ENCODE results near the gene HMMR.

Gene HMMR

GRCh38 chr5:163437011-163437308 is 23.5 kb upstream of the HMMR start:
- in situ Hi-C loops (cut with HindIII; ENCODE audit: low sequenced_read_pairs) = no loop called here
- no peak for DNase-seq (ENCODE audit: low read depth, low spot score)
- peak overlapping the region; percentile 95 for H3K4me3 ChIP-seq (ENCODE audit: low read depth, low read length)
- TF ChIP-seq CTCF (IDR thresholded peaks at IDR 0.05; ENCODE audit: low read depth, low read length) = no peak

- in situ Hi-C loops (cut with HindIII; ENCODE audit: low sequenced_read_pairs) = no loop called here
- DNase-seq (ENCODE audit: low read depth, low spot score) = peak; percentile 97
- no peak for TF ChIP-seq CTCF (IDR thresholded peaks at IDR 0.05; ENCODE audit: low read depth, low read length)
- H3K4me3 ChIP-seq (ENCODE audit: low read depth, low read length) = peak within 1 kb of the TSS; percentile 95
Observed at GRCh38 chr5:163437309-163438182, 22.9 kb upstream of the HMMR start, which contains the start of gene CCNG1. Gene CCNG1, plus strand, starts transcription at chr5:163437595. Its CDS starts 1,662 bp downstream, at chr5:163439257.

- peak; percentile 54 for DNase-seq (ENCODE audit: low read depth, low spot score)
- in situ Hi-C loops (cut with HindIII; ENCODE audit: low sequenced_read_pairs) = no loop called here
- TF ChIP-seq CTCF (IDR thresholded peaks at IDR 0.05; ENCODE audit: low read depth, low read length) = no peak
- H3K4me3 ChIP-seq (ENCODE audit: low read depth, low read length) = peak overlapping the region; percentile 95
Observed at GRCh38 chr5:163439092-163439425, 21.4 kb upstream of the HMMR start.

GRCh38 chr5:163440954-163441353 is 19.5 kb upstream of the HMMR start:
- in situ Hi-C loops (cut with HindIII; ENCODE audit: low sequenced_read_pairs) = no loop called here
- no peak for DNase-seq (ENCODE audit: low read depth, low spot score)
- TF ChIP-seq CTCF (IDR thresholded peaks at IDR 0.05; ENCODE audit: low read depth, low read length) = no peak
- no peak overlapping the region for H3K4me3 ChIP-seq (ENCODE audit: low read depth, low read length)

- in situ Hi-C loops (cut with HindIII; ENCODE audit: low sequenced_read_pairs) = no loop called here
Observed at GRCh38 chr5:163444526-163444925, 15.9 kb upstream of the HMMR start.

GRCh38 chr5:163445345-163445744 is 15.1 kb upstream of the HMMR start:
- TF ChIP-seq CTCF (IDR thresholded peaks at IDR 0.05; ENCODE audit: low read depth, low read length) = no peak
- H3K4me3 ChIP-seq (ENCODE audit: low read depth, low read length) = no peak overlapping the region
- DNase-seq (ENCODE audit: low read depth, low spot score) = no peak
- in situ Hi-C loops (cut with HindIII; ENCODE audit: low sequenced_read_pairs) = no loop called here

More at GRCh38 chr5:163444526-163444925, 15.9 kb upstream of the HMMR start:
- H3K4me3 ChIP-seq (ENCODE audit: low read depth, low read length) = no peak overlapping the region
- DNase-seq (ENCODE audit: low read depth, low spot score) = no peak
- no peak for TF ChIP-seq CTCF (IDR thresholded peaks at IDR 0.05; ENCODE audit: low read depth, low read length)

All from astrocyte of the spinal cord (primary cell).